Effector memory CD8-positive, alpha-beta T cell (primary cell): Measurements from ENCODE around the gene BCL11A.

Experiments
- ATAC-seq: fragments of 150-1000 bp; cut with Tn5 transposase; replicated peaks from 2 replicates; pipeline ENCODE4 v1.10.0; 2021; ENCODE audit warnings: mild to moderate bottlenecking, moderate library complexity
- DNase-seq, 3 experiments: peaks; one replicate each; pipeline ENCODE4 v3.0.0; 2021
- H3K27ac Mint-ChIP-seq, 2 donors: one replicate each; pipeline ENCODE4 v1.8.0; 2022; ENCODE audit warnings: mild to moderate bottlenecking in 2 of 2, mixed read lengths in 2 of 2, moderate library complexity in 2 of 2
- H3K27me3 Mint-ChIP-seq, 2 donors: one replicate each; pipeline ENCODE4 v1.8.0; 2022; ENCODE audit warnings: mixed read lengths in 2 of 2
- H3K36me3 Mint-ChIP-seq: one replicate; pipeline ENCODE4 v1.8.0; 2022; ENCODE audit warnings: mild to moderate bottlenecking, moderate library complexity, mixed read lengths; ENCODE audit not compliant: insufficient read depth
- H3K4me1 Mint-ChIP-seq, 2 donors: one replicate each; pipeline ENCODE4 v1.8.0; 2022; ENCODE audit warnings: low read depth in 2 of 2, mixed read lengths in 2 of 2
- H3K4me3 Mint-ChIP-seq, 2 donors: one replicate each; pipeline ENCODE4 v1.8.0; 2022; ENCODE audit warnings: mild to moderate bottlenecking in 2 of 2, mixed read lengths in 2 of 2, moderate library complexity in 2 of 2
- H3K9me3 Mint-ChIP-seq, 2 donors: one replicate each; pipeline ENCODE4 v1.8.0; 2022; ENCODE audit warnings: mixed read lengths in 2 of 2

BCL11A gene

DNA sequence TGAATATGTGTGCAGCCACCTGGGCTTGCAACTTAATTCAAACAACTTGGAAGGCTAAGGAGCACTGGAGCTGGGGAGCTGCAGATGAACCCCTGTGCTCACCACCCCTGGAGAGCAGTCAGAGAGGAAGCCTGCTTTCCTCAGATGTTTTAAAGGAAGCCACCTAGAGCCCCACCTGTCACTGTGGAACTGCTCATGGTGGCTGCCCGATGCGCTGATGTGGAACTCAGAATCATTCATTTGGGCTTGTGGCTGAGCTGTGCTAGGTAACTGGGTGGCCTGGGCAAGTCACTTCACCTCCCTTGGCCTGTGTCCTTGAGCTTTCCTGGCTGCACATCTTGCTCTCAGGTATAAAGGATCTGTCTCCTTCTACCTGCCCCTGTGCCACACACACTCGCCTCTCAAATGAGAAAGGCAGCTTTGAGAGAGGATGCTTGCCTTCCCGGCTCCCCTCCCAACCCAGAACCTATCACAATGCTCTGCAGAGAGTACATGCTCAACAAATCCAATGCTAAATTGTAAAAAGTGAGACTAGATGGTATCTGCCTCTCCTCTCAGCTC, 41.3 kb downstream of the BCL11A start:
- DNase-seq (no peak), ATAC-seq (no peak)
- Mint-ChIP-seq H3K36me3 (no peaks in the 10 kb centered on the region), H3K4me3 (no peak overlapping the region), H3K4me1 (no peaks in the 10 kb centered on the region), H3K27ac (no peak overlapping the region), H3K27me3 (peaks cover 31 to 67% of the 10 kb centered on the region in 2 donors), H3K9me3 (no peaks in the 10 kb centered on the region)

DNA sequence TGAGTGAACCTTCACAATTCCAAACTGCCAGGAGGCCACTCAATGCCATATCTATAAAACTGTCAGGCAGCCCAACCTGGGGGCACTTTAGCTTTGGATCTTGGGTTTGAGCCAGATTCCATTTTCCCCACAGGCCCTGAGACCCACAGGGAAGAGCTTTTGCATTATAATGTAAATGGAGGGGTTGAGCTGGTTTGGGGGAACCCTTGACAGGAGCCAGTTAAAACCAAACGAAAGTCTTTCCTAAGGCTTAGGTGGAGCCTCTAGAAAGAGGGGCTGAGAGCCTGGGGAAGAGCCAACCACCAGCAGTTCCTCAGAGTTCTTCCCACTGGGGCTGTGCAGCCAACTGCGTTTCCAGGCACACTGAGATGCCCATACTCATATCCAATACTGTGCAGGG, 42.7 kb downstream of the BCL11A start:
- Mint-ChIP-seq H3K4me3 (no peak overlapping the region), H3K27ac (no peak overlapping the region), H3K9me3 (no peaks in the 10 kb centered on the region), H3K27me3 (peaks cover 29 to 72% of the 10 kb centered on the region in 2 donors), H3K4me1 (no peaks in the 10 kb centered on the region), H3K36me3 (no peaks in the 10 kb centered on the region)
- DNase-seq (no peak), ATAC-seq (no peak)

DNA sequence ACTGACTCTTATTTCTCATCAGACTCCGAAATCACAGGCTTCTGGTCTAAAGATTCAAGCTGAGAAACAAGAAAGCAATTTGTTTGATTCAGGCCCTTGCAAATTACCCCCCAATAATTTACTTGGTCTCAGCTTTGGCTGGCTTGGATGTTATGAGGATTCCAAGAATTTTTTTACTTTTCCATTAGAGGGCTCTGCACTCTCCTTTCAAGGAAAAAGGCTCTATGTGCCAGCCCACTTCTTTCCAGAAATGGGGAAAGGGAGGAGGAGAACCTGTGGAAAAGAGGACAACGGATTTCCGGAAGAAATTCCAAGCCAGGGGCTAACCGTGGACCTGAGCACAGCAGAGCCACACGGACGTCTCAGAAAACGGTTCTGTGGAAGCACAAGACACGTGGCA, 44.4 kb downstream of the BCL11A start:
- ATAC-seq = no peak
- peaks cover 46 to 78% of the 10 kb centered on the region in 2 donors for H3K27me3 Mint-ChIP-seq
- H3K9me3 Mint-ChIP-seq = no peaks in the 10 kb centered on the region
- H3K4me3 Mint-ChIP-seq = no peak overlapping the region
- no peak overlapping the region for H3K27ac Mint-ChIP-seq
- no peak for DNase-seq
- H3K36me3 Mint-ChIP-seq = no peaks in the 10 kb centered on the region
- no peaks in the 10 kb centered on the region for H3K4me1 Mint-ChIP-seq

DNA sequence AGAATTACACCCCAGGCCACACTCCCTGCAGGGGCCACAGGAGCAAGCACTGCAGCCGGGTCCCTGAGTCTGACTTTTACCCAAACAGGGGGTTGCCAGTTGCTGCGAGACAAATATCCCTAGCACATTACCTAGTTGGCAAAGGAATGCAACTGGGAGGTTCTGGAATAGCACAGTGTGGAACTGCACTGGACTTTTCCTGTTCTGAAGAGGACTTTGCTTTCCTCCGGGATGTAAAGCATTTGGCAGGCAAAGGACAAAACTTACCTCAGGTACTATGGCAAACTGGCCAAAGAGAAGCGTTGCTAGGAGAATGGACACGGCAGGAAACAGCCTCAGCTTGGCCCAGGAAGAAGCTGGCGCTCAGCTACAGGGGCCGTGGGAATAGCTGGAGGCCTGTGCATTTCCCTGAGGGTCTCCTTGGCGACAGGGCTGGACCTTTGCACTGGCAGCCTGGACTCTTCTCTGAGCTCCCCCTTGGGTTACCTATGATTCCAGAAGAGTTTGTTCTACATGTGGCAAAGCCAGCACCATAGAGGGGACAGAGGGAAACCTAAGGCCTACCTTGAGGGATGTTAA, 45.0 kb downstream of the BCL11A start:
- Mint-ChIP-seq H3K9me3 (no peaks in the 10 kb centered on the region), H3K27ac (no peak overlapping the region), H3K27me3 (peaks cover 43 to 79% of the 10 kb centered on the region in 2 donors), H3K4me1 (no peaks in the 10 kb centered on the region), H3K4me3 (no peak overlapping the region), H3K36me3 (no peaks in the 10 kb centered on the region)
- no peak for DNase-seq
- no peak for ATAC-seq

DNA sequence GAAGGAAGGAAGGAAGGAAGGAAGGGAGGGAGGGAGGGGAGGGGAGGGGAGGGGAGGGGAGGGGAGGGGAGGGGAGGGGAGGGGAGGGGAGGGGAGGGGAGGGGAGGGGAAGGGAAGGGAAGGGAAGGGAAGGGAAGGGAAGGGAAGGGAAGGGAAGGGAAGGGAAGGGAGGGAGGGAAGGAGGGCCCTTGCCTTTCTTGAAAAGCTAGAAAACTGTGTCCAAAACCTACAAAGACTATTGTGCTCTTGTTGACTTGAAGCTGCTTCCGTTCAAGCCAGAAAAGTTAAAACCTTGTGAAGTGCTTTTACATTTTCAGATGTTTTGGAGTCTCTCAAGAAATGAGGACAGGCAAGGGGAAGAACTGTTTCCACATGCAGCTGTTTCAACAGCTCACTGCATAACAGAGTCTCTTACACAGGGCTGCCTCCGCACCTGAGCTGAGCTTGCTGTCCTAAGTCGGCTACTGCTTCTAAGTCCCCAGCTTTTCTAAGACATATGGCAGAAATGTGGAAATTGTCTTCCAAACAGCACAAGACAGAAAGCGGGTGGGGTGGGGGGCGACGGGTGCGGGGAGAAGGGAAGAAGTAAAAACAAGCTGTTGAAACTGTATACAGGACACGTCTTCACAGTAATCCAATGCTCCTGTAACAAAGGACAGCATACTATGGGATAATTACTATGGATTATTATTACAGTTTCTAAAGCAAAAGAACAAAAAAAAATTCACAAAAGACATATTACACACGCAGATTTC, 46.1 kb downstream of the BCL11A start:
- H3K27me3 Mint-ChIP-seq = peaks cover 40 to 80% of the 10 kb centered on the region in 2 donors
- no peak for ATAC-seq
- no peak for DNase-seq
- H3K36me3 Mint-ChIP-seq = no peaks in the 10 kb centered on the region
- H3K4me3 Mint-ChIP-seq = no peak overlapping the region
- no peaks in the 10 kb centered on the region for H3K4me1 Mint-ChIP-seq
- H3K9me3 Mint-ChIP-seq = no peaks in the 10 kb centered on the region
- H3K27ac Mint-ChIP-seq = no peak overlapping the region

DNA sequence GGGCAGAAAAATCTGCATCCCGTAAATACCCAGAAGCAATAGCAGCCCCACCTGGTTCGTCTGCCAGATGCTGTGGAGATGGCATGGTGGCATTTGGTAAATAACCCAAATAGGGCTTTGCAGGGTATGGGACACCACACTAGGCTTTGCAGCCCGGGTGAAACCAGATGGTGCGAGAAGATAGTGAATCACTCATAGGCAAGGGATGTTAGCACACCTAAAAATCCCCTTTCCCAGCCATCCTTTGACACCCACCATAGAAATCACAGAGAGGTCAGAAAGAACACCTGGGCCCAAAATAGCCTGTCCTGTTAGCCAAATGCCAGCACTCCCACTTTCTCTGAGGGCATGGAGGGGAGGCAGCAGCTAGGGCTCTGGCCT, 47.6 kb downstream of the BCL11A start:
- H3K27ac Mint-ChIP-seq = no peak overlapping the region
- DNase-seq (no peak), ATAC-seq (no peak)
- no peaks in the 10 kb centered on the region for H3K9me3 Mint-ChIP-seq
- H3K27me3 Mint-ChIP-seq = peaks cover 40 to 71% of the 10 kb centered on the region in 2 donors
- no peak overlapping the region for H3K4me3 Mint-ChIP-seq
- H3K36me3 Mint-ChIP-seq = peaks cover 4% of the 10 kb centered on the region
- H3K4me1 Mint-ChIP-seq = no peaks in the 10 kb centered on the region

DNA sequence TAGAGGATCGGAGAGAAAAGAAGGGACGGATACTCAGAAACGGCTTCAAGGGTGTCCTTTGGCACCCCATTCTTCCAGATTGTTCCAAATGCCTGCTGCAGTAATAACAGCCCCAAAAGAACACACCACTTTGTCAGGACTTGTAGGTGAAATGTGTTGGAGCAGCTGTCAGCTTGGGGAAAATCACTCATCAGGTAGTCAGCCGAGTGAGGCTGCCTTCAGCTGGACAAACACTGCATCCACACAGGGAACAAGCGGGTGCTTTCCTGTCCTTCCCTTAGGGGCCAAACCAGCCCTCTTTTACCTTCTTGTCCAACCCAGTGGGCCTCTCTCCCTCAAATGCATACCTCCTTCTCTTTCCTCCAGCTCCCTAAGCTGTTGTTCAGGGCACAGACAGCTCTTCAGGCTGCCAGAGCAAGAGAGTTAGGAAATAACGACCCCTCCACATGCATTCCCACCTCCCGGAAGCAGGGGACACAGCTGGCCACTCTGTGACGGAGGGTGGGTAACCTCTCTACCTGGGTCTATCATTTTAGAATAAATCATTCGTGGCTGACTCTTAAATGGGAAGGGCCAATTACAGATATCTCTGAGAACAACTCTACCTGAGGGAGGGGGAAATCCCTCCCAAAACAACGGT, 48.1 kb downstream of the BCL11A start:
- no peak overlapping the region for H3K27ac Mint-ChIP-seq

DNA sequence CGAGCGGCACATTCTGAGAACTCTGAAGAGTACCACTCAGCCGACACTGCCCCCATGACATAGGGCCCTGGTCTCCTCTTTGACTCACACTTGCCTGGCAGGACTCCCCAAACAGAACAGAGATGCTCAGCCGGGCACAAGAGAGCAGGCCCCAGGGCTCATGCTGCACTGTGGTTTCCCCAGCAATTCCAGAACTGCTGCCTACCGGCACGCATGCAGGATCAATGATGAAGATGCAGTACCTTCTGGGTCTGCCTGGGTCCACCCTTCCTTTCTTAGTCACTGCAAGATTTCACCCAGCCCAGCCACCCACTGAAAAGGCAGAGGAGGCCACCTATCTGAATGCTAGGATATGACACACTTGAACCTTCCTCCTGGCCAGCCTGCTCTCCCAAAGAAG, 49.4 kb downstream of the BCL11A start:
- ATAC-seq (no peak), DNase-seq (no peak)
- peaks cover 4% of the 10 kb centered on the region for H3K36me3 Mint-ChIP-seq
- H3K27me3 Mint-ChIP-seq = peaks cover 42 to 70% of the 10 kb centered on the region in 2 donors
- H3K4me3 Mint-ChIP-seq = no peak overlapping the region
- H3K27ac Mint-ChIP-seq = no peak overlapping the region
- no peaks in the 10 kb centered on the region for H3K9me3 Mint-ChIP-seq
- no peaks in the 10 kb centered on the region for H3K4me1 Mint-ChIP-seq

More for the DNA sequence above, 48.1 kb downstream of the BCL11A start:
- Mint-ChIP-seq H3K27me3 (peaks cover 37 to 71% of the 10 kb centered on the region in 2 donors), H3K36me3 (peaks cover 4% of the 10 kb centered on the region), H3K4me1 (no peaks in the 10 kb centered on the region), H3K9me3 (no peaks in the 10 kb centered on the region), H3K4me3 (no peak overlapping the region)
- DNase-seq (no peak), ATAC-seq (no peak)

DNA sequence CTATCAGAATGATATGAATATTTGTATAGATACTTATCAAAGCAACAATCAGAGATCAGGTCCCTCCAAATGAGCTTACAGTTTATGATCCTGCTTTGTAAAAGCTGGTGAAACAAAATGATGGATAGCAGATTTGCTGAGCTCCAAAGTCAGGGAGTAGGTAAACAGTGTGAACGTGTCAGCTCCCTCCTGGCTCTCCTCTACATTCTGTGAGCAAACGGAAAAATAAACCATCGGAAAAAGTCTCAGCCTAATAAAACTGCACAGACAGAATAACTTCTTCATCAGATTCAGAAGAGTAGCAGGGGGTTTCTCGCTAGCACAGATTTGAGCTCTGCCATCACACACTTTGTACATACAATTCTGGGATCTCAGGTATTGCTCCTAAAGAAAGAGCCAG, 51.3 kb downstream of the BCL11A start:
- Mint-ChIP-seq H3K4me1 (no peaks in the 10 kb centered on the region), H3K9me3 (no peaks in the 10 kb centered on the region), H3K27me3 (peaks cover 43 to 61% of the 10 kb centered on the region in 2 donors), H3K36me3 (peaks cover 4% of the 10 kb centered on the region), H3K27ac (no peak overlapping the region), H3K4me3 (no peak overlapping the region)
- ATAC-seq = no peak
- no peak for DNase-seq

DNA sequence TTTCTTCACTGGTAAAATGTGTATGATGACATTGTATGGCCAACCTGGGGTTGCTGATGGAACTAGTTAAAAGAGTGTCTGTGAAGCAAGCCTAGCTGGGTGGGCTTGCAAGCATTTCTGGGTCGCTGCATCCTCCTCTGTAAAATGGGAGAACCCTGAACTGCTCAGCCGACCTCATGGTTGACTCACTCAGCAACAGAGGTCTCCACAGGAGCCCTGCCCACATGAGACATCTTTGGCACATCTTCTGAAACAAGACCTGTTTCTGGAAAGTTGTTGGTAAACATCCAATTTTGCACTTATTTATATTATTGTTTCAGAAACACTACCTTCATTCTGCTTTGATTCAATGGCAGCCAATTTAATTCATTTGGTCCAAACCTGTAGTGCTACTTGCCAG, 52.6 kb downstream of the BCL11A start:
- H3K27me3 Mint-ChIP-seq = peaks cover 40 to 49% of the 10 kb centered on the region in 2 donors
- H3K9me3 Mint-ChIP-seq = no peaks in the 10 kb centered on the region
- no peak overlapping the region for H3K27ac Mint-ChIP-seq
- H3K4me1 Mint-ChIP-seq = no peaks in the 10 kb centered on the region
- ATAC-seq = no peak
- H3K36me3 Mint-ChIP-seq = peaks cover 4% of the 10 kb centered on the region
- H3K4me3 Mint-ChIP-seq = no peak overlapping the region
- DNase-seq = no peak

DNA sequence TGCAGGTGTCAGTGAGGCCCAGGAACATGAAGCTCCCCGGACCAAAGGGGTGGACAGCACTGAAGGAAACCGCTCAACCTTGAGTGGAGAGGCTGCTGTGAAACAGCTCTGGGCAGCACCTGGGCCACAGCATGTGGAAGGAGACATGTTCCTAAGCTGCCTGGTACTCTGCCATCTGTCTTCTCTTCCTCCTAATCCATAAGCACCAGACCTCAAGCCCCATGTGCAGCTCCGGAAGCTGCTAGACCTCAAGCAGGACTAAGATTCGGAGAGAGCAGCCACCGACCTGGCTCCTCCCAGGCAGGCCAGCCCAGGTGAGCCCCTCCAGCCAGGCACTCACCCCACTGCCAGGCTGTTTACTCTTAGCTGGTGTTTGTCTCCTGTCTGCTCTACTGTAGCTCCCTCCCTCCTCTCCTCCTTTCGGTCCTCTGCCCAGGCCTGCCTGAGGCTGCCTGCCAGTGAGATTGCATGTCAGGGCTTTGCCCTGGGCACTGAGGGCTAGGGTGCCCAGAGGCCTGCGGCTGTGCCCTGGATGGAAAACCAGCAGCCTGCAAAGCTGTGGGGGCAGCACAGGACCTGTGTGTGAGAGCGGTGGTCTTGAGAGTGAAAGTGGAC, 53.7 kb downstream of the BCL11A start:
- DNase-seq (no peak), ATAC-seq (no peak)
- H3K4me1 Mint-ChIP-seq = no peaks in the 10 kb centered on the region
- H3K27ac Mint-ChIP-seq = no peak overlapping the region
- peaks cover 4% of the 10 kb centered on the region for H3K36me3 Mint-ChIP-seq
- H3K9me3 Mint-ChIP-seq = no peaks in the 10 kb centered on the region
- no peak overlapping the region for H3K4me3 Mint-ChIP-seq
- peaks cover 29 to 38% of the 10 kb centered on the region in 2 donors for H3K27me3 Mint-ChIP-seq

DNA sequence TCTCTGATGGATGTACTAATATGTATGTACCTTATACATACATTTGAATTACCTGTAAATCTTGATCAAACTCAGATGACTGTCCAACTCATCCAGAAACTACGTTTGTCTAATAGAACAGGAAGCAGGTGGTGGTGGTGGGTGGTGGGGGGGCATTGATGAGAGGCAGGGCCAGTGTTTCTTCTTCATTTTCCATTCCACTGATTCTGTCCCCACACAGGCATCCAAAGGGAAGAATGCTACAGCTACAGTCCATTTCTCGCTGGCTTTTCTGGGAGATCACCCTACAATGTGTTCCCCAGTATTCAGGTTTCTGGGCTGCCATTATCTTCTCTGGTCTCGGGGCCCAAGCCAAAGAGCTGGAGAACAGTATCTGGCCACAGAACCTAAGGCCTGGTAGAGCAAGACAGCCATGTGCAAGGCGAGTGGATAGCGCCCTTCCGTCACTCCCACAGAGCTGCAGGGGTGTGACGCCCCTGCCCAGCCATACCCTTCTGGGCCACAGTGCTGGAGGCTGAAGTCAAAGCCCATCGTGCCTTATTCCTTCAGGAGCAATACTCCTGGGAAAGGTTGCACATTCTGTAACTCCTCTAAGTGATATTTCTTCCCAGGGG, 54.5 kb downstream of the BCL11A start:
- DNase-seq (no peak), ATAC-seq (no peak)
- H3K27ac Mint-ChIP-seq = no peak overlapping the region
- no peaks in the 10 kb centered on the region for H3K9me3 Mint-ChIP-seq
- H3K27me3 Mint-ChIP-seq = peaks cover 22 to 31% of the 10 kb centered on the region in 2 donors
- H3K4me1 Mint-ChIP-seq = no peaks in the 10 kb centered on the region
- peaks cover 4% of the 10 kb centered on the region for H3K36me3 Mint-ChIP-seq
- no peak overlapping the region for H3K4me3 Mint-ChIP-seq

DNA sequence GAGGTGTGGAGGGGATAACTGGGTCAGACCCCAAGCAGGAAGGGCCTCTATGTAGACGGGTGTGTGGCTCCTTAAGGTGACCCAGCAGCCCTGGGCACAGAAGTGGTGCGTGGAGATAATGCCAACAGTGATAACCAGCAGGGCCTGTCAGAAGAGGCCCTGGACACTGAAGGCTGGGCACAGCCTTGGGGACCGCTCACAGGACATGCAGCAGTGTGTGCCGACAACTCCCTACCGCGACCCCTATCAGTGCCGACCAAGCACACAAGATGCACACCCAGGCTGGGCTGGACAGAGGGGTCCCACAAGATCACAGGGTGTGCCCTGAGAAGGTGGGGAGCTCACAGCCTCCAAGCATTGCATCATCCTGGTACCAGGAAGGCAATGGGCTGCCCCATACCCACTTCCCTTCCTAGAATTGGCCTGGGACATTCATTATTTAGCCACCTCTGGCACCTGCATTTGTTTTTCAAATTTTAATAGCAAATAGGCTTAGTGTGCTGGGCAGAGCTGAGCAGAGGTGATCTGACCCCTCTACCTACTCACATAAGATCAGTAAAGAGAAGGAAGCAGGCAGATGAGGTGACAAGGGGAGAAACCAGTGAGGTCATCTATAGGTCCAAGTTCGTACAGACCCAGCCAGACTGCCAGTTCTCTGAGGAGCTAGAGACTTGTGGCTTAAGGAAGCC, 55.2 kb downstream of the BCL11A start:
- Mint-ChIP-seq H3K27ac (no peak overlapping the region), H3K36me3 (peaks cover 4% of the 10 kb centered on the region), H3K4me3 (no peak overlapping the region), H3K9me3 (no peaks in the 10 kb centered on the region), H3K4me1 (no peaks in the 10 kb centered on the region), H3K27me3 (peaks cover 28 to 30% of the 10 kb centered on the region in 2 donors)
- ATAC-seq (no peak), DNase-seq (no peak)
